ENCODE data around the gene TMA16.

TMA16 gene

GRCh38 chr4:163565226-163566135 is 71.0 kb downstream of the TMA16 start:
- DNase-seq = no peak

- no peak for DNase-seq
Observed at GRCh38 chr4:163566257-163566796, 71.8 kb downstream of the TMA16 start.

DNA sequence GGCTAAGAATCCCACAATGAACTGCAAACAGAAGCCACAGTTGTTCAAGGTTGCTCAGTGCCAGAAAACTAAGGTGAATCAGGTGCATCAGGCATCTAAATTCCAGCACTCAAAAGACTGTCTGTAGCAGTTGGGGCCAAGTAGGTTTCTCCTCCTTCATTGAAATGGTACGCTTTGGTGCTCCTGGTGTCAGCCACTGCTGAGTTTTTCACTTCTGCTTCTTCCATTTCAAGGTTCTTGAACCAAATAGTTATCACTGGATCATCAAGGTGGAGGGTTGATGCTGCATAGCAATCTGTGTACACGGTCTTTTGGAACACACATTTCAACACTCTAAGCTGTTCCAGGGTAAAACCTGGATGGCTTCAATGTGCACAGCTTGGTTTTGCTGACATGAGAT is 74.4 kb downstream of the TMA16 start:
- DNase-seq = no peak

Measured in stimulated activated CD4-positive, alpha-beta T cell treated with anti-CD3 and anti-CD28 coated beads, Interleukin-4, amount 100 ng/mL, for 24 hours (primary cell).